Caco-2 (cell line): ENCODE results near the gene PIM3. TPM values are rescaled to one million over a fixed set of nuclear protein-coding genes. Genes with fewer than 3 reads are reported as not detected.

Source experiments
- BruUV-seq: library from RNA; stranded (reverse); fragments of 400-500 nt; replicated peaks from 2 replicates; lab custom pipeline; 2021; lab: Mats Ljungman, UMichigan
- CTCF ChIA-PET: fragments of 300-600 bp; sonication (Branson Sonifier 250); formaldehyde crosslinking; loops from one replicate; lab custom pipeline; 2022; ENCODE audit warnings: antibody characterized with exemption; lab: Charles Lee
- POLR2A ChIA-PET: fragments of 300-600 bp; sonication (Branson Sonifier 250); formaldehyde crosslinking; loops from one replicate; lab custom pipeline; 2022; ENCODE audit warnings: antibody characterized with exemption; lab: Charles Lee
- DNase-seq, 2 experiments: peaks; one replicate each; pipeline versions ENCODE4 v3.0.0 to v3.0.0-alpha.2; 2020 to 2022
- H3K27me3 ChIP-seq: replicated peaks from 2 replicates; pipeline ENCODE4 v1.6.0; 2011; ENCODE audit warnings: low read length; ENCODE audit not compliant: control insufficient read depth, insufficient read depth
- H3K36me3 ChIP-seq: 2 replicates; pipeline ENCODE4 v1.5.1; 2011; ENCODE audit warnings: low read length; ENCODE audit not compliant: control insufficient read depth, insufficient read depth
- H3K4me1 ChIP-seq: fragments of 250-450 bp; sonication (Bioruptor Pico); 2 replicates; pipeline ENCODE4 v1.5.1; 2020; ENCODE audit warnings: mild to moderate bottlenecking
- H3K4me3 ChIP-seq: 2 replicates; pipeline ENCODE4 v1.5.1; 2011; ENCODE audit warnings: low read depth, mild to moderate bottlenecking, control low read depth, low read length
- H3K9me3 ChIP-seq: fragments of 250-450 bp; sonication (Bioruptor Pico); 2 replicates; pipeline ENCODE4 v1.5.1; 2020; ENCODE audit warnings: mild to moderate bottlenecking, moderate library complexity
- H3K27ac Mint-ChIP-seq: one replicate; pipeline ENCODE4 v1.8.0; 2022; ENCODE audit warnings: mixed read lengths; ENCODE audit not compliant: unreplicated experiment
- H3K27me3 Mint-ChIP-seq: one replicate; pipeline ENCODE4 v1.8.0; 2022; ENCODE audit warnings: mixed read lengths; ENCODE audit not compliant: insufficient read depth, unreplicated experiment
- H3K36me3 Mint-ChIP-seq: one replicate; pipeline ENCODE4 v1.8.0; 2022; ENCODE audit warnings: mild to moderate bottlenecking, mixed read lengths; ENCODE audit not compliant: insufficient read depth, unreplicated experiment
- H3K4me1 Mint-ChIP-seq: one replicate; pipeline ENCODE4 v1.8.0; 2022; ENCODE audit warnings: low read depth, mixed read lengths; ENCODE audit not compliant: unreplicated experiment
- H3K4me3 Mint-ChIP-seq: one replicate; pipeline ENCODE4 v1.8.0; 2022; ENCODE audit warnings: mild to moderate bottlenecking, moderate library complexity, mixed read lengths; ENCODE audit not compliant: unreplicated experiment
- H3K9me3 Mint-ChIP-seq: one replicate; pipeline ENCODE4 v1.8.0; 2022; ENCODE audit warnings: mixed read lengths; ENCODE audit not compliant: unreplicated experiment
- CTCF ChIP-seq, 2 experiments: fragments of 200-600 bp in 1 of 2; IDR thresholded peaks; 1 replicate in 1 of 2; 2 replicates in 1 of 2; pipeline versions ENCODE4 v1.5.1 to v1.8.0; 2011 to 2022; ENCODE audit warnings: antibody characterized with exemption in 1 of 2, control low read depth in 1 of 2, inconsistent platforms in 1 of 2, low read depth in 1 of 2, low read length in 1 of 2, mild to moderate bottlenecking in 1 of 2, moderate library complexity in 1 of 2; ENCODE audit not compliant: insufficient read depth in 1 of 2, severe bottlenecking in 1 of 2, unreplicated experiment in 1 of 2
- intact Hi-C: fragments of 100-400 bp; cut with micrococcal nuclease; formaldehyde crosslinking; loops from one replicate; pipeline ENCODE4 v1.10.0; 2022; ENCODE audit not compliant: unreplicated experiment
- total RNA-seq: library from RNA; stranded (reverse); gene quantifications from 2 replicates; pipeline ENCODE4 v1.2.3, GENCODE V29; 2022

PIM3 gene
- total RNA-seq, 1 experiment from 2014 or later, result 39.6 TPM

DNA sequence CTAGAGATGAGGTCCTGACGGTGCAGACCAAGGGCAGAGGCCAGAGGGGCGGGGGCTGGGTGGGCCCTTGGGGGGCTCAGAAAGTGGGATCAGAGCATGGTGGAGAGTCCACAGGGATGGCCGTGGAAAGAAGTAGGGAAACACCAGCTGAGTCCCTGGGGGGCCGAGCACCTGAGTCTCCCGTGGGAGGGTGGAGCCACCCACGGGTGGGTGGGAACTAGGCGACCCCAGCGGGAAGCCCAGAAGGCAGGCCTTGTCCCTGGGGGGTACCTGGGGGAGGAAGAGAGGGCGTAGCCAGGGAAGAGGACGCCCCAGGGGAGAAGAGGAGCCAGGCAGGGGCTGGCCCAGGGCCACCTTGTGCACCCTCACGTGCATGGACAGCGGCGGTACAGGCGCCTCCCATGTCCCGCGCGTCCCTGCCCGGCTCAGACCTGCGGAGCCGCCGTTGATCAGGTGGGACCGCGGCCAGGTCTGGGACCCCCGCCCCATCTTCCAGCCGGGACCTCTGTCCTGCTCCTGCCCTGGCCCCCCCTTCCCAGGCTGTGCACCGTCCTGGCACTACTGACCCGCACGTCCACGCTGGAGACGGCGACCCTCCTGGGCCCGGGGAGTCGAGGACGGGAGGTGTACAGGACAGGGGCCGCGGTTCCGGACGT lies 31.9 kb upstream of the PIM3 start:
- Mint-ChIP-seq H3K4me3 (peak overlapping the region; percentile 40), H3K9me3 (no peaks in the 10 kb centered on the region), H3K36me3 (peaks cover 6% of the 10 kb centered on the region), H3K27me3 (no peaks in the 10 kb centered on the region), H3K27ac (no peak overlapping the region), H3K4me1 (no peaks in the 10 kb centered on the region)
- no peaks in the 10 kb centered on the region; the same call in none of the 2 replicates for H3K4me1 ChIP-seq
- CTCF ChIA-PET, result no interaction called here
- no peaks in the 10 kb centered on the region for H3K36me3 ChIP-seq
- no peak for DNase-seq
- no peak overlapping the region for H3K4me3 ChIP-seq
- intact Hi-C loops, result no loop called here
- H3K27me3 ChIP-seq, result no peaks in the 10 kb centered on the region
- BruUV-seq, result no TSS peak
- POLR2A ChIA-PET, result no interaction called here
- TF ChIP-seq CTCF (IDR thresholded peaks at IDR 0.05; ENCODE audit: insufficient read depth in 1 of 2, low read depth in 1 of 2, low read length in 1 of 2, severe bottlenecking in 1 of 2, unreplicated experiment in 1 of 2), result no peak
- H3K9me3 ChIP-seq, result no peaks in the 10 kb centered on the region

GRCh38 chr22:49929211-49929979 lies 31.2 kb upstream of the PIM3 start:
- ChIA-PET CTCF (interaction anchor here (2.0 to 2.1 kb wide), 2 partner anchors 22 to 101 kb away, joined by 19 to 45 read pairs; no protein-coding TSS in a partner anchor), POLR2A (no interaction called here)
- Mint-ChIP-seq H3K36me3 (peaks cover 6% of the 10 kb centered on the region), H3K9me3 (no peaks in the 10 kb centered on the region), H3K27ac (no peak overlapping the region), H3K4me3 (no peak overlapping the region), H3K27me3 (no peaks in the 10 kb centered on the region), H3K4me1 (no peaks in the 10 kb centered on the region)
- no peaks in the 10 kb centered on the region; the same call in none of the 2 replicates for H3K4me1 ChIP-seq
- H3K27me3 ChIP-seq, result no peaks in the 10 kb centered on the region
- intact Hi-C loops, result no loop called here
- no TSS peak for BruUV-seq
- H3K4me3 ChIP-seq, result no peak overlapping the region
- DNase-seq, result peak in 1 of 2 experiments; percentile 88
- H3K9me3 ChIP-seq, result no peaks in the 10 kb centered on the region
- TF ChIP-seq CTCF (IDR thresholded peaks at IDR 0.05; ENCODE audit: insufficient read depth in 1 of 2, low read depth in 1 of 2, low read length in 1 of 2, severe bottlenecking in 1 of 2, unreplicated experiment in 1 of 2), result peak; percentile 48 to 83
- no peaks in the 10 kb centered on the region for H3K36me3 ChIP-seq

DNA sequence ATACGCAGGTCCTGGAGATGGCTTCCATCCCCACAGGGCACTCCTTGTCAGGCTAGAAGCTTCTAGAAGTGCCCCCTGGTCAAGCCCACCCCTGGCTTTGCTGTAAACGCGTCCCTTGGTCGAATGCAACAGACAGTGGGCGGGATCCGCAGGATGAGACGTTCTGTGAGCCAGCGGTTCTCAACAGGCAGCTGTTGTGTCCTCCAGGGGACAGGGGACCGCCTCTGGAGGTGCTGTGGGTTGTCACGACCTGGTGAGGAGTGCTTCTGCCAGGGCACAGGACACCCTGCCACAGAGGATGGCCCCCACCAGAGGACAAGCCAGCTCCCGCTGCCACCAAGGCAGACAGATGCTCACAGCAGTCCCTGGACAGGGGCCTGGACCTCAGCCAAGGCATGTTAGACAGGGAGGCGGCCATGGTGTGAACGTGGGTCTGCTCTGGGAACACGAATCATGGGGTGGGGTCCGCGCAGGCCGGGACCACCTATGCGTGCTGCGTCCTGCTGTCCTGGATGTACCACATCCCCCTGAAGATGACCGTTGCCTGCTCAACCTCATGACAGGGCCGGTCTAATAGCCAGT lies 30.5 kb upstream of the PIM3 start:
- BruUV-seq, result no TSS peak
- POLR2A ChIA-PET, result interaction anchor here (1.3 kb wide), 1 partner anchor 30 kb away, joined by 3 read pairs; the partner anchor contains the start of gene PIM3
- no peak overlapping the region for H3K4me3 ChIP-seq

More for the DNA sequence above, 30.5 kb upstream of the PIM3 start:
- no peaks in the 10 kb centered on the region for H3K9me3 Mint-ChIP-seq
- H3K27me3 ChIP-seq, result no peaks in the 10 kb centered on the region
- peaks cover 6% of the 10 kb centered on the region for H3K36me3 Mint-ChIP-seq
- H3K9me3 ChIP-seq, result no peaks in the 10 kb centered on the region
- H3K4me1 Mint-ChIP-seq, result no peaks in the 10 kb centered on the region
- DNase-seq, result no peak
- intact Hi-C loops, result no loop called here
- no peak overlapping the region for H3K27ac Mint-ChIP-seq
- no peaks in the 10 kb centered on the region for H3K27me3 Mint-ChIP-seq
- no peaks in the 10 kb centered on the region for H3K36me3 ChIP-seq
- CTCF ChIA-PET, result interaction anchor here (0.9 to 2.1 kb wide), 9 partner anchors 10 to 153 kb away, joined by 3 to 45 read pairs (median 6); no protein-coding TSS in a partner anchor
- no peak overlapping the region for H3K4me3 Mint-ChIP-seq
- no peak for TF ChIP-seq CTCF (IDR thresholded peaks at IDR 0.05; ENCODE audit: insufficient read depth in 1 of 2, low read depth in 1 of 2, low read length in 1 of 2, severe bottlenecking in 1 of 2, unreplicated experiment in 1 of 2)
- no peaks in the 10 kb centered on the region; the same call in none of the 2 replicates for H3K4me1 ChIP-seq
